HPDE6-E6E7 (cell line): ENCODE data around the gene F10.

Experiments
- DNase-seq: peaks from one replicate; pipeline ENCODE4 v3.0.0; 2011; ENCODE audit warnings: missing footprints; ENCODE audit errors: extremely low spot score

Gene F10

GRCh38 chr13:113137691-113138298 is 15.2 kb downstream of the F10 start:
- no peak for DNase-seq

GRCh38 chr13:113138792-113139551 is 16.4 kb downstream of the F10 start:
- no peak for DNase-seq

- DNase-seq = no peak
Observed at GRCh38 chr13:113139577-113139976, 17.0 kb downstream of the F10 start.

GRCh38 chr13:113140677-113141600 is 18.3 kb downstream of the F10 start:
- no peak for DNase-seq

- DNase-seq = no peak
Observed at GRCh38 chr13:113141601-113141970, 19.0 kb downstream of the F10 start.

GRCh38 chr13:113142876-113143275 is 20.3 kb downstream of the F10 start:
- DNase-seq = no peak

- DNase-seq = no peak
Observed at GRCh38 chr13:113143466-113144254, 21.1 kb downstream of the F10 start.

- DNase-seq = no peak
Observed at GRCh38 chr13:113144255-113144629, 21.6 kb downstream of the F10 start.

GRCh38 chr13:113145496-113145895 is 22.9 kb downstream of the F10 start:
- no peak for DNase-seq

- no peak for DNase-seq
Observed at GRCh38 chr13:113145911-113146598, 23.5 kb downstream of the F10 start.

GRCh38 chr13:113146750-113147149 is 24.2 kb downstream of the F10 start:
- DNase-seq = no peak

- DNase-seq = no peak
Observed at GRCh38 chr13:113147206-113147605, 24.6 kb downstream of the F10 start.

- no peak for DNase-seq
Observed at GRCh38 chr13:113148407-113148806, 25.8 kb downstream of the F10 start.

- DNase-seq = no peak
Observed at GRCh38 chr13:113148940-113149503, 26.4 kb downstream of the F10 start.

- DNase-seq = no peak
Observed at GRCh38 chr13:113149711-113150549, 27.3 kb downstream of the F10 start.

- DNase-seq = no peak
Observed at GRCh38 chr13:113150550-113151365, 28.2 kb downstream of the F10 start.

- no peak for DNase-seq
Observed at GRCh38 chr13:113151745-113152690, 29.4 kb downstream of the F10 start.

GRCh38 chr13:113152691-113152983 is 30.0 kb downstream of the F10 start:
- no peak for DNase-seq
